Neural progenitor cell (in vitro differentiated cells): ENCODE measurements around the gene CTNNB1. TPM values are rescaled to one million over a fixed set of nuclear protein-coding genes. Genes with fewer than 3 reads are reported as not detected.

Experiments used
- DNase-seq: peaks from one replicate; pipeline ENCODE4 v3.0.0-alpha.2; 2016; ENCODE audit warnings: low spot score
- H2AFZ ChIP-seq: fragments of 200-600 bp; sonication (generic); replicated peaks from 2 replicates; pipeline ENCODE4 v1.6.1; 2016; ENCODE audit warnings: antibody characterized with exemption
- H3F3A ChIP-seq: fragments of 200-600 bp; sonication (generic); 2 replicates; pipeline ENCODE4 v1.6.1; 2016; ENCODE audit warnings: antibody characterized with exemption, low read depth
- H3K27ac ChIP-seq: fragments of 200-600 bp; sonication (generic); 2 replicates; pipeline ENCODE4 v1.5.1; 2016; ENCODE audit warnings: mild to moderate bottlenecking
- H3K27me3 ChIP-seq: fragments of 200-600 bp; sonication (generic); 2 replicates; pipeline ENCODE4 v1.6.1; 2016; ENCODE audit warnings: mild to moderate bottlenecking, moderate library complexity
- H3K36me3 ChIP-seq: fragments of 200-600 bp; sonication (generic); 2 replicates; pipeline ENCODE4 v1.5.1; 2016
- H3K4me1 ChIP-seq: fragments of 200-600 bp; sonication (generic); 2 replicates; pipeline ENCODE4 v1.6.1; 2016; ENCODE audit warnings: mixed run types
- H3K4me2 ChIP-seq: fragments of 200-600 bp; sonication (generic); 2 replicates; pipeline ENCODE4 v1.6.1; 2016
- H3K4me3 ChIP-seq: fragments of 200-600 bp; sonication (generic); 2 replicates; pipeline ENCODE4 v1.5.1; 2016
- H3K79me2 ChIP-seq: fragments of 200-600 bp; sonication (generic); 2 replicates; pipeline ENCODE4 v1.6.1; 2016; ENCODE audit warnings: low read depth
- H3K9ac ChIP-seq: fragments of 200-600 bp; sonication (generic); 2 replicates; pipeline ENCODE4 v1.6.1; 2016
- H3K9me3 ChIP-seq: fragments of 200-600 bp; sonication (generic); 2 replicates; pipeline ENCODE4 v1.5.1; 2016; ENCODE audit warnings: low read depth
- H4K20me1 ChIP-seq: fragments of 200-600 bp; sonication (generic); 2 replicates; pipeline ENCODE4 v1.6.1; 2016; ENCODE audit warnings: low read depth
- H3K27ac Mint-ChIP-seq: 3 replicates; pipeline ENCODE4 v1.8.0; 2021; ENCODE audit warnings: mixed read lengths
- H3K27me3 Mint-ChIP-seq: 2 replicates; pipeline ENCODE4 v1.8.0; 2022; ENCODE audit warnings: low read depth, mild to moderate bottlenecking, inconsistent platforms, moderate library complexity, mixed read lengths; ENCODE audit not compliant: insufficient read depth
- H3K36me3 Mint-ChIP-seq: 3 replicates; pipeline ENCODE4 v1.8.0; 2021; ENCODE audit warnings: mixed read lengths
- H3K4me1 Mint-ChIP-seq: 3 replicates; pipeline ENCODE4 v1.8.0; 2021; ENCODE audit warnings: mixed read lengths
- H3K4me3 Mint-ChIP-seq: 3 replicates; pipeline ENCODE4 v1.8.0; 2021; ENCODE audit warnings: mild to moderate bottlenecking, moderate library complexity, mixed read lengths
- H3K9me3 Mint-ChIP-seq: 3 replicates; pipeline ENCODE4 v1.8.0; 2020; ENCODE audit warnings: mixed read lengths
- CTCF ChIP-seq: fragments of 200-600 bp; sonication (generic); IDR thresholded peaks from 2 replicates; pipeline ENCODE4 v1.5.1; 2017; ENCODE audit warnings: antibody characterized with exemption, mild to moderate bottlenecking
- EZH2 ChIP-seq: fragments of 200-600 bp; sonication (generic); IDR thresholded peaks from 2 replicates; pipeline ENCODE4 v1.6.1; 2017; ENCODE audit warnings: antibody characterized with exemption, mild to moderate bottlenecking, moderate library complexity
- EZH2phosphoT487 ChIP-seq: fragments of 200-600 bp; sonication (generic); IDR thresholded peaks from 2 replicates; pipeline ENCODE4 v1.6.1; 2017; ENCODE audit warnings: antibody characterized with exemption
- total RNA-seq: library from RNA; depleted of rRNA; stranded (reverse); fragments of >200 nt; gene quantifications from 2 replicates; pipeline ENCODE4 v1.2.3, GENCODE V29; 2015; ENCODE audit warnings: low replicate concordance

CTNNB1 gene
- total RNA-seq, 1 donor from 2014 or later = 566 TPM

- peak overlapping the region; percentile 1 for H3K4me3 Mint-ChIP-seq
- Histone ChIP-seq H3K4me1 (peaks cover 20% of the 10 kb centered on the region), H3K9me3 (no peaks in the 10 kb centered on the region), H3K27ac (no peak overlapping the region), H4K20me1 (no peaks in the 10 kb centered on the region), H3K27me3 (no peaks in the 10 kb centered on the region), H3F3A (no peaks in the 10 kb centered on the region), H3K36me3 (no peaks in the 10 kb centered on the region), H3K79me2 (peaks cover 11% of the 10 kb centered on the region), H3K9ac (no peak overlapping the region), H2AFZ (no peak overlapping the region), H3K4me3 (no peak overlapping the region), H3K4me2 (no peak overlapping the region)
- H3K27ac Mint-ChIP-seq = peak overlapping the region; percentile 26
- TF ChIP-seq EZH2 (no peak), EZH2phosphoT487 (no peak), CTCF (no peak)
- no peak for DNase-seq
- peaks cover 53% of the 10 kb centered on the region for H3K4me1 Mint-ChIP-seq
- no peaks in the 10 kb centered on the region for H3K9me3 Mint-ChIP-seq
- H3K36me3 Mint-ChIP-seq = no peaks in the 10 kb centered on the region
- peaks cover 4% of the 10 kb centered on the region for H3K27me3 Mint-ChIP-seq
Measured at GRCh38 chr3:41194701-41195100, 4.6 kb upstream of the CTNNB1 start.

GRCh38 chr3:41195946-41196345, 3.4 kb upstream of the CTNNB1 start:
- Mint-ChIP-seq H3K4me1 (peaks cover 51% of the 10 kb centered on the region), H3K27ac (peak overlapping the region; percentile 36), H3K4me3 (peak overlapping the region; percentile 20), H3K27me3 (no peaks in the 10 kb centered on the region), H3K9me3 (no peaks in the 10 kb centered on the region), H3K36me3 (no peaks in the 10 kb centered on the region)
- H3K4me3 ChIP-seq = no peak overlapping the region
- no peak for DNase-seq
- no peak overlapping the region for H3K9ac ChIP-seq
- no peak overlapping the region for H2AFZ ChIP-seq
- no peaks in the 10 kb centered on the region for H3K9me3 ChIP-seq
- peaks cover 20% of the 10 kb centered on the region for H3K4me1 ChIP-seq
- no peaks in the 10 kb centered on the region for H3K27me3 ChIP-seq
- H3K4me2 ChIP-seq = no peak overlapping the region
- peaks cover 24% of the 10 kb centered on the region for H3K79me2 ChIP-seq
- no peak overlapping the region for H3K27ac ChIP-seq
- H3F3A ChIP-seq = peaks cover 10% of the 10 kb centered on the region
- H3K36me3 ChIP-seq = no peaks in the 10 kb centered on the region
- TF ChIP-seq EZH2 (no peak), EZH2phosphoT487 (no peak), CTCF (no peak)
- peaks cover 11% of the 10 kb centered on the region for H4K20me1 ChIP-seq

GRCh38 chr3:41196499-41197410, 2.5 kb upstream of the CTNNB1 start:
- Mint-ChIP-seq H3K27me3 (no peaks in the 10 kb centered on the region), H3K27ac (no peak overlapping the region), H3K9me3 (no peaks in the 10 kb centered on the region), H3K4me1 (peaks cover 54% of the 10 kb centered on the region), H3K36me3 (no peaks in the 10 kb centered on the region), H3K4me3 (no peak overlapping the region)
- H3K36me3 ChIP-seq = no peaks in the 10 kb centered on the region
- no peak overlapping the region for H3K4me3 ChIP-seq
- no peak for DNase-seq
- H3F3A ChIP-seq = peaks cover 11% of the 10 kb centered on the region
- H3K4me1 ChIP-seq = peaks cover 26% of the 10 kb centered on the region
- H3K9me3 ChIP-seq = no peaks in the 10 kb centered on the region
- no peak overlapping the region for H3K9ac ChIP-seq
- no peaks in the 10 kb centered on the region for H3K27me3 ChIP-seq
- no peak overlapping the region for H3K4me2 ChIP-seq
- H4K20me1 ChIP-seq = peaks cover 19% of the 10 kb centered on the region
- peaks cover 32% of the 10 kb centered on the region for H3K79me2 ChIP-seq
- no peak overlapping the region for H2AFZ ChIP-seq
- no peak for TF ChIP-seq EZH2phosphoT487
- TF ChIP-seq EZH2 = no peak
- no peak for TF ChIP-seq CTCF
- no peak overlapping the region for H3K27ac ChIP-seq
